Measurements from ENCODE around the gene TMEM143.

TMEM143 gene

GRCh38 chr19:48355365-48355954 lies 8.3 kb downstream of the TMEM143 start:
- Histone ChIP-seq H3K9me3 (ENCODE audit: control insufficient read depth in 1 of 2, low read length in 2 of 2) (no peaks in the 10 kb centered on the region), H3K27me3 (ENCODE audit: control insufficient read depth in 1 of 2, insufficient read depth in 2 of 2, low read length in 2 of 2) (no peaks in the 10 kb centered on the region), H3K27ac (ENCODE audit: low read depth, low read length) (no peak overlapping the region), H3K4me3 (ENCODE audit: low read depth in 1 of 2, low read length in 2 of 2) (no peak overlapping the region), H3K9ac (ENCODE audit: low read depth in 1 of 2, low read length in 2 of 2) (no peak overlapping the region), H3K36me3 (ENCODE audit: control insufficient read depth in 1 of 2, insufficient read depth in 2 of 2, low read length in 2 of 2) (no peaks in the 10 kb centered on the region), H3K4me1 (ENCODE audit: control insufficient read depth in 1 of 2, insufficient read depth in 2 of 2, low read length in 2 of 2) (no peaks in the 10 kb centered on the region)

- Histone ChIP-seq H3K27me3 (ENCODE audit: control insufficient read depth in 1 of 2, insufficient read depth in 2 of 2, low read length in 2 of 2) (no peaks in the 10 kb centered on the region), H3K4me1 (ENCODE audit: control insufficient read depth in 1 of 2, insufficient read depth in 2 of 2, low read length in 2 of 2) (no peaks in the 10 kb centered on the region), H3K27ac (ENCODE audit: low read depth, low read length) (no peak overlapping the region), H3K9me3 (ENCODE audit: control insufficient read depth in 1 of 2, low read length in 2 of 2) (no peaks in the 10 kb centered on the region), H3K36me3 (ENCODE audit: control insufficient read depth in 1 of 2, insufficient read depth in 2 of 2, low read length in 2 of 2) (no peaks in the 10 kb centered on the region), H3K9ac (ENCODE audit: low read depth in 1 of 2, low read length in 2 of 2) (no peak overlapping the region), H3K4me3 (ENCODE audit: low read depth in 1 of 2, low read length in 2 of 2) (no peak overlapping the region)
Observed at GRCh38 chr19:48354332-48354992, 9.3 kb downstream of the TMEM143 start.

- Histone ChIP-seq H3K4me3 (ENCODE audit: low read depth in 1 of 2, low read length in 2 of 2) (no peak overlapping the region), H3K4me1 (ENCODE audit: control insufficient read depth in 1 of 2, insufficient read depth in 2 of 2, low read length in 2 of 2) (no peaks in the 10 kb centered on the region), H3K9ac (ENCODE audit: low read depth in 1 of 2, low read length in 2 of 2) (no peak overlapping the region), H3K9me3 (ENCODE audit: control insufficient read depth in 1 of 2, low read length in 2 of 2) (no peaks in the 10 kb centered on the region), H3K27ac (ENCODE audit: low read depth, low read length) (no peak overlapping the region), H3K36me3 (ENCODE audit: control insufficient read depth in 1 of 2, insufficient read depth in 2 of 2, low read length in 2 of 2) (no peaks in the 10 kb centered on the region), H3K27me3 (ENCODE audit: control insufficient read depth in 1 of 2, insufficient read depth in 2 of 2, low read length in 2 of 2) (no peaks in the 10 kb centered on the region)
Observed at GRCh38 chr19:48353677-48354076, 10.1 kb downstream of the TMEM143 start.

DNA sequence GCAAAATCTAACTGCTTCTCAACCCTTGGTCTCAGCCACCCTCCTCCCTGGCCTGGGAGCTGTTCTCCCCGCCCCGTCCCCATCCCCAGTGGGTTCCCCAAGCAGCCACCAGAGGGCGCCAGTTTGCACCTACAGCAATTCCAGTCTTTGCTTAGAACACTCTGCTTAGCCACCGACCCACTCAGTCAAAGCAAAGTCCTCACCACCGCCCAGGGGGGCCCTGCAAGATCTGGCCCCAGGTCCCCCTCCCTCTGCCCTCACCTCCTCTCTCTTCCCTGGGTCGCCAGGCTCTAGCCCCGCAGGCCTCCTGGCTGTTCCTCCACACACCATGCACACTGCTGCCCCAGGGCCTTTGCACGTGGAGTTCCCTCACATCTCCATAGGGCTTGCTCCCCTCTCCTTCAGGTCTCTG lies 12.4 kb downstream of the TMEM143 start:
- no peaks in the 10 kb centered on the region for H3K9me3 ChIP-seq (ENCODE audit: control insufficient read depth in 1 of 2, low read length in 2 of 2)

DNA sequence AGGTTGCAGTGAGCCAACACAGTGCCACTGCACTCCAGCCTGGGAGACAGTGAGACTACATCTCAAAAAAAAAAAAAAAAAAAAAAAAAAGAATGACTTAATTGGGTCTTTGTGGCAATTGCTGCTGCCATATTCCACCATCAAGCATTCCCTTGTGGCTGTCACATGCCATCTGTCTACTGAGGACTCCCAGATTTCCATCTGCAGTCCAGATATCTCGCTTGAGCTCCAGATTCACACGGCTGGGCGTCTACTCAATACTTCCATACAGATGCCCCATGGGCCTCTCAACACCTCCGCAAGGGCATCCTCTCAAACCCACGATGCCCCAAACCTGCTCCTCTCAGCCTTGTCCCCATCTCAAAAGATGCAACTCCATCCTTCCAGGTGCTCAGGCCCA lies 12.9 kb downstream of the TMEM143 start:
- Histone ChIP-seq H3K9ac (ENCODE audit: low read depth in 1 of 2, low read length in 2 of 2) (no peak overlapping the region), H3K9me3 (ENCODE audit: control insufficient read depth in 1 of 2, low read length in 2 of 2) (no peaks in the 10 kb centered on the region), H3K36me3 (ENCODE audit: control insufficient read depth in 1 of 2, insufficient read depth in 2 of 2, low read length in 2 of 2) (no peaks in the 10 kb centered on the region), H3K27ac (ENCODE audit: low read depth, low read length) (no peak overlapping the region), H3K27me3 (ENCODE audit: control insufficient read depth in 1 of 2, insufficient read depth in 2 of 2, low read length in 2 of 2) (no peaks in the 10 kb centered on the region), H3K4me1 (ENCODE audit: control insufficient read depth in 1 of 2, insufficient read depth in 2 of 2, low read length in 2 of 2) (no peaks in the 10 kb centered on the region), H3K4me3 (ENCODE audit: low read depth in 1 of 2, low read length in 2 of 2) (no peak overlapping the region)

More for the DNA sequence above, 12.4 kb downstream of the TMEM143 start:
- H3K27ac ChIP-seq (ENCODE audit: low read depth, low read length): no peak overlapping the region
- no peaks in the 10 kb centered on the region for H3K4me1 ChIP-seq (ENCODE audit: control insufficient read depth in 1 of 2, insufficient read depth in 2 of 2, low read length in 2 of 2)
- no peaks in the 10 kb centered on the region for H3K27me3 ChIP-seq (ENCODE audit: control insufficient read depth in 1 of 2, insufficient read depth in 2 of 2, low read length in 2 of 2)
- H3K4me3 ChIP-seq (ENCODE audit: low read depth in 1 of 2, low read length in 2 of 2): no peak overlapping the region
- no peak overlapping the region for H3K9ac ChIP-seq (ENCODE audit: low read depth in 1 of 2, low read length in 2 of 2)
- H3K36me3 ChIP-seq (ENCODE audit: control insufficient read depth in 1 of 2, insufficient read depth in 2 of 2, low read length in 2 of 2): no peaks in the 10 kb centered on the region

DNA sequence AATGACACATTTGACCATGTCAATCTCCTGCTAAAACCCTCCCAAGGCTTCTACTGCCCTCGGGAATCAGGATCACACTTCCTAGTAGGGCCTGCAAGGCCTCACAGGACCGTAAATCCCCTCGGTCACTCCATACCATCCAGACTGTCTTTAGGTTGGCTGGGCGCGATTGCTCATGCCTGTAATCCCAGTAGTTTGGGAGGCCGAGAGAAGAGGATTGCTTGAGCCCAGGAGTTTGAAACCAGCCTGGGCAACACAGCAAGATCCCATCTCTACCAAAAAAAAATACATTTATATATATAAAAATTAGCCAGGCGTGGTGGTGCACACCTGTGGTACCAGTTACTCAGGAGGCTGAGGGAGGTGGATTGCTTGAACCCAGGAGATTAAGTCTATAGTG lies 15.0 kb downstream of the TMEM143 start:
- H3K9ac ChIP-seq (ENCODE audit: low read depth in 1 of 2, low read length in 2 of 2): no peak overlapping the region
- no peak overlapping the region for H3K27ac ChIP-seq (ENCODE audit: low read depth, low read length)
- H3K4me3 ChIP-seq (ENCODE audit: low read depth in 1 of 2, low read length in 2 of 2): no peak overlapping the region
- H3K27me3 ChIP-seq (ENCODE audit: control insufficient read depth in 1 of 2, insufficient read depth in 2 of 2, low read length in 2 of 2): no peaks in the 10 kb centered on the region
- H3K9me3 ChIP-seq (ENCODE audit: control insufficient read depth in 1 of 2, low read length in 2 of 2): no peaks in the 10 kb centered on the region
- H3K36me3 ChIP-seq (ENCODE audit: control insufficient read depth in 1 of 2, insufficient read depth in 2 of 2, low read length in 2 of 2): no peaks in the 10 kb centered on the region
- no peaks in the 10 kb centered on the region for H3K4me1 ChIP-seq (ENCODE audit: control insufficient read depth in 1 of 2, insufficient read depth in 2 of 2, low read length in 2 of 2)

DNA sequence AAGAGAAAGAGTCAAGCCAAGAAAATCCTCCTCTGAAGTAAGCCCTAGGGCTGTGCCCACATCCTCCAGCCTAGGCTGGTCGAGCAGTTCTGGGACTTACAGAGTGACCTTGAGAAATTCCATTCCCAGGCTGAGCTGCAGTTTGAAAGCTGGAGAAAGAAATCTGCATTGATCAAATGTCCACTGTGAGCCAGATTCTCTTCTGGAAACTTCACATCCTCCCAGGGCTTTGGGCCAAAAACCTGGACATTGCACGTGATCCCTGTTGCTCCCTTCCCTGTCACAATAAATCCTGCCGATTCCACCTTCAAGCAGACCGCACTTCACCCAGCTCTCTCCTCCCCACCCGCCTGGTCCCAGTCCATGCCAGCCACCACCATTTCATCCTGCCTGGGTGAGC lies 15.7 kb downstream of the TMEM143 start:
- Histone ChIP-seq H3K4me3 (ENCODE audit: low read depth in 1 of 2, low read length in 2 of 2) (no peak overlapping the region), H3K9ac (ENCODE audit: low read depth in 1 of 2, low read length in 2 of 2) (no peak overlapping the region), H3K4me1 (ENCODE audit: control insufficient read depth in 1 of 2, insufficient read depth in 2 of 2, low read length in 2 of 2) (no peaks in the 10 kb centered on the region), H3K27ac (ENCODE audit: low read depth, low read length) (no peak overlapping the region), H3K36me3 (ENCODE audit: control insufficient read depth in 1 of 2, insufficient read depth in 2 of 2, low read length in 2 of 2) (peaks cover 0 to 2% of the 10 kb centered on the region in 2 donors), H3K9me3 (ENCODE audit: control insufficient read depth in 1 of 2, low read length in 2 of 2) (no peaks in the 10 kb centered on the region), H3K27me3 (ENCODE audit: control insufficient read depth in 1 of 2, insufficient read depth in 2 of 2, low read length in 2 of 2) (no peaks in the 10 kb centered on the region)

GRCh38 chr19:48346191-48346590 lies 17.5 kb downstream of the TMEM143 start:
- Histone ChIP-seq H3K4me3 (ENCODE audit: low read depth in 1 of 2, low read length in 2 of 2) (no peak overlapping the region), H3K9me3 (ENCODE audit: control insufficient read depth in 1 of 2, low read length in 2 of 2) (no peaks in the 10 kb centered on the region), H3K36me3 (ENCODE audit: control insufficient read depth in 1 of 2, insufficient read depth in 2 of 2, low read length in 2 of 2) (peaks cover 6 to 9% of the 10 kb centered on the region in 2 donors), H3K27me3 (ENCODE audit: control insufficient read depth in 1 of 2, insufficient read depth in 2 of 2, low read length in 2 of 2) (no peaks in the 10 kb centered on the region), H3K27ac (ENCODE audit: low read depth, low read length) (no peak overlapping the region), H3K4me1 (ENCODE audit: control insufficient read depth in 1 of 2, insufficient read depth in 2 of 2, low read length in 2 of 2) (no peaks in the 10 kb centered on the region), H3K9ac (ENCODE audit: low read depth in 1 of 2, low read length in 2 of 2) (no peak overlapping the region)

DNA sequence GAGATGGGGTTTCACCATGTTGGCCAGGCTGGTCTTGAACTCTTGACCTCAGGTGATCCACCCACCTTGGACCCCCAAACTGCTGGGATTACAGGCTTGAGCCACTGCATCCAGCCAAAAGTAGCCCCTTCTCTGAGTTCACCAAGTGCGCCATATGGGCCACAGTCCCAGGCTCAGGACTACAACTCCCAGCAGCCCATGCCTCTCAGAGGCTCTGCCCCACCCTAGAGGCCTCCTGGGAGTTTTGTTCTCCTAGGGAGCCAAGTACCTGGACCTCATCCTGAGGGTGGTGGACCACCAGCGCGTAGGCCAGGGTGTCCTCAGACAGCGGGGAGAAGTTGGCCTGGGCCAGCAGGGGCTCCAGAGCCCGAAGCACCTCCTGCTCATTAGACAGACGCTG lies 18.8 kb downstream of the TMEM143 start:
- Histone ChIP-seq H3K4me1 (ENCODE audit: control insufficient read depth in 1 of 2, insufficient read depth in 2 of 2, low read length in 2 of 2) (no peaks in the 10 kb centered on the region), H3K4me3 (ENCODE audit: low read depth in 1 of 2, low read length in 2 of 2) (no peak overlapping the region), H3K36me3 (ENCODE audit: control insufficient read depth in 1 of 2, insufficient read depth in 2 of 2, low read length in 2 of 2) (peaks cover 6 to 9% of the 10 kb centered on the region in 2 donors), H3K9ac (ENCODE audit: low read depth in 1 of 2, low read length in 2 of 2) (no peak overlapping the region), H3K27me3 (ENCODE audit: control insufficient read depth in 1 of 2, insufficient read depth in 2 of 2, low read length in 2 of 2) (no peaks in the 10 kb centered on the region), H3K9me3 (ENCODE audit: control insufficient read depth in 1 of 2, low read length in 2 of 2) (no peaks in the 10 kb centered on the region), H3K27ac (ENCODE audit: low read depth, low read length) (no peak overlapping the region)

DNA sequence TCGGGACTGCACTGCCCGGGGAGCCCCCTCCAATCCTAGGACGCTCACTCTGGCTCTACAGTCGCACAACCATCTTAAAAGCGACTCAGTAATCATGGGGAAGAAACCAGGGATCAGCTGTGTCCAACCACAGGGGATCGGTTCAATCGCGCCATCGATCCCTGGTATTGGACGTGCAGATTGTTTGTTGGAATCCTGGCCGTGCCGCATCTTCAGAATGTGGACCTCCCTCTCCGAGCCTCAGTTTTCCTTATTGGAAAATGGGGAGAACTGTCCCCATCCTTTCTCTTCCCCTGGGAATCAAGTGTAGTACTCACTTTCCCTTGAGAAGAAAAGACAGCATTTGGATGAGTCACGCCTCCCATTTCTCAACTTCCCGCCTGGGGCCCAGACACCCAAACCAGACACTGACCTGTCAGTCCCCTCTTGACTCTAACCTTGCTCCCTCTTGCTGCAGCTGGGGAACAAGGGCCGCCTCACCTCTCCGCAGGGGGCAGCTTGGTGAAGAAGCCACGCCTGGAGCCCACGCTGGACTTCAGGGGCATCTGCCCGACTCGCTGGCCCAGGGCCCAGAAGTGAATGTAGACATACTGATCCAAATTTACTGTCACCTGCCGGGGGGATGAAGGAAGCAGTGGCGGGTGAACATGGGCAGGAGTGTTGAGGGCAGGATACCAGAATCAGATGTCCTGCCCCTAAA lies 20.7 kb downstream of the TMEM143 start:
- Histone ChIP-seq H3K27ac (ENCODE audit: low read depth, low read length) (no peak overlapping the region), H3K9me3 (ENCODE audit: control insufficient read depth in 1 of 2, low read length in 2 of 2) (no peaks in the 10 kb centered on the region)

More for the DNA sequence above, 20.7 kb downstream of the TMEM143 start:
- Histone ChIP-seq H3K9ac (ENCODE audit: low read depth in 1 of 2, low read length in 2 of 2) (no peak overlapping the region), H3K4me1 (ENCODE audit: control insufficient read depth in 1 of 2, insufficient read depth in 2 of 2, low read length in 2 of 2) (no peaks in the 10 kb centered on the region), H3K36me3 (ENCODE audit: control insufficient read depth in 1 of 2, insufficient read depth in 2 of 2, low read length in 2 of 2) (peaks cover 6 to 9% of the 10 kb centered on the region in 2 donors), H3K4me3 (ENCODE audit: low read depth in 1 of 2, low read length in 2 of 2) (no peak overlapping the region), H3K27me3 (ENCODE audit: control insufficient read depth in 1 of 2, insufficient read depth in 2 of 2, low read length in 2 of 2) (no peaks in the 10 kb centered on the region)
